HG03520 (cell line): ENCODE data around the gene GPRASP3.
"Not testable (repeated sequence)": the region's sequence is repeated elsewhere in the genome, so short reads cannot be mapped to it uniquely, and the experiment has no call there.

Source experiments
- ATAC-seq: cut with Tn5 transposase; IDR thresholded peaks from one replicate; pipeline ENCODE4 v1.9.1; 2021; ENCODE audit warnings: mild to moderate bottlenecking, moderate library complexity; ENCODE audit not compliant: unreplicated experiment

GPRASP3 gene, protein sequence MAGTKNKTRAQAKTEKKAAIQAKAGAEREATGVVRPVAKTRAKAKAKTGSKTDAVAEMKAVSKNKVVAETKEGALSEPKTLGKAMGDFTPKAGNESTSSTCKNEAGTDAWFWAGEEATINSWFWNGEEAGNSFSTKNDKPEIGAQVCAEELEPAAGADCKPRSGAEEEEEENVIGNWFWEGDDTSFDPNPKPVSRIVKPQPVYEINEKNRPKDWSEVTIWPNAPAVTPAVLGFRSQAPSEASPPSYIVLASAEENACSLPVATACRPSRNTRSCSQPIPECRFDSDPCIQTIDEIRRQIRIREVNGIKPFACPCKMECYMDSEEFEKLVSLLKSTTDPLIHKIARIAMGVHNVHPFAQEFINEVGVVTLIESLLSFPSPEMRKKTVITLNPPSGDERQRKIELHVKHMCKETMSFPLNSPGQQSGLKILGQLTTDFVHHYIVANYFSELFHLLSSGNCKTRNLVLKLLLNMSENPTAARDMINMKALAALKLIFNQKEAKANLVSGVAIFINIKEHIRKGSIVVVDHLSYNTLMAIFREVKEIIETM

DNA sequence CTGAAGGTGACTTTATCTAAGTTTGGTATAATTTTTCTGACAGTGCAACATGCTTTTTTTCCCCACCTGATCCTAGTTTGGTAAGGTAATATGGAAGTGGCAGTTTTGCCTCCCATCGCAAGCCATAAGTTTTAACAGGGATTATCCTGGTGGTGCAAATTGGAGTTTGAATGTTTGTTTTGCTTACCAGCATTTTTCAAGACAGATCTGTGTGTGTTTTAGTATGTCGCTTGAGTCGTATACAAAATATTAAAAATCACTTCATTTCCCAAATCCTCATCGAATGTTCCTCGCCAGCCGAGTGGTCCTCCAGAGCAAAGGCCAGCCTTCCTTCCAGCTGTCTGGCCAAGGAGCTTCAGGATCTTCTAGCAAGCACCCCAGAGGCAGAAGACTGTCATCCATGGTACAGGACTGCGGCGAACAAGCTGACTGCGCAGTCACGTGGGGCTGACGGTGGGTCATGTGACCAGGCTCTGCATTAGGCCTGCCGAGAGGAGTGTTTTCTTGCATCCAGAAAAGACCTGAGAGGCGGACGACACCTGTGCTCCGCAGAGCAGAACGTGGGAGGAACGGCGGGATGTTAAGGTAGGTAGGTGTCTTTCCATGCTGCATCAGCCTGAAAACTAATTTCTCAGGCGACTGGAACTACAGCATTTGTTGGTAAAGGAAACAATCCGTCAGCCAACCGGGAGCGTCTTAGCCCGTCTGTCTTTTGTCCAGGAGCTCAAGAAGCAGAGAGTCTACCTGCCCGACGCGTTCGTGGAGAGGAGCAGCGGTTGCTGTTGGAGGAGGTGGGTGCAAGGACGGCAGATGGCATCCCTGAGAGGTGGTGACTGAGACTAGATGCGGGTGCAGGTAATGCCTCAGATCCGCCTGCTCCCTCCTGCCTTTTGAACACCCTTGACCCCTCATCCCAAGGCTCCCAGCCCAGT is at the start of gene GPRASP3:
TSS of gene GPRASP3 (plus strand) at position 507 of the 932 bp plus-strand sequence. CDS start 28,253 bp downstream, outside the sequence.
- peak; percentile 98 for ATAC-seq

DNA sequence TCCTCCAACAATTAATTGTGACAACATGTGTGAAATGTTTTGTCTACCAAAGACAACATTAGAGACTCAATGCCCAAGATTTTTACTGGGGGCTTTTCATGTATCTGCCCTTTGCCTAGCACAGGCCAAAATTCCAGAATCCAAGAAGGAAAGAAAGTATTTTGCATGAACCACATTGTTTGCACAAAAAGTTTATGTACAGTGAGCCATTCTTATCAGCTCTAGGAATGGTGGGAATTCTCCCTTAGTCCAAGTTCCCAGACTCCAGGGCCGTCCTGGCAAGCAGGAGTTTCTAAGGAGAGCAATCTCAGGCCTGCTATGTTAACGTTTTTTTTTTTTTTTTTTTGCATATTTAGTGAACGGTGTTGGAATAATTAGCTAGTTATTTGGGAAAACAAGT is 47.7 kb upstream of the GPRASP3 start:
- no peak for ATAC-seq

DNA sequence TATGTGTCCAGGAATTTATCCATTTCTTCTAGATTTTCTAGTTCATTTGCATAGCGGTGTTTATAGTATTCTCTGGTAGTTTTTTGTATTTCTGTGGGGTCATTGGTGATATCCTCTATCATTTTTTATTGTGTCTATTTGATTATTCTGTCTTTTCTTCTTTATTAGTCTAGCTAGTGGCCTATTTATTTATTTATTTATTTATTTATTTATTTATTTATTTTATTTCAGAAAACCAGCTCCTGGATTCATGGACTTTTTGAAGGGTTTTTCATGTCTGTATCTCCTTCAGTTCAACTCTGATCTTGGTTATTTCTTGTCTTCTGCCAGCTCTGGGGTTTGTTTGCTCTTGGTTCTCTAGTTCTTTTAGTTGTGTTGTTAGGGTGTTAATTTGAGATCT is 43.1 kb upstream of the GPRASP3 start:
- not testable (repeated sequence) for ATAC-seq

DNA sequence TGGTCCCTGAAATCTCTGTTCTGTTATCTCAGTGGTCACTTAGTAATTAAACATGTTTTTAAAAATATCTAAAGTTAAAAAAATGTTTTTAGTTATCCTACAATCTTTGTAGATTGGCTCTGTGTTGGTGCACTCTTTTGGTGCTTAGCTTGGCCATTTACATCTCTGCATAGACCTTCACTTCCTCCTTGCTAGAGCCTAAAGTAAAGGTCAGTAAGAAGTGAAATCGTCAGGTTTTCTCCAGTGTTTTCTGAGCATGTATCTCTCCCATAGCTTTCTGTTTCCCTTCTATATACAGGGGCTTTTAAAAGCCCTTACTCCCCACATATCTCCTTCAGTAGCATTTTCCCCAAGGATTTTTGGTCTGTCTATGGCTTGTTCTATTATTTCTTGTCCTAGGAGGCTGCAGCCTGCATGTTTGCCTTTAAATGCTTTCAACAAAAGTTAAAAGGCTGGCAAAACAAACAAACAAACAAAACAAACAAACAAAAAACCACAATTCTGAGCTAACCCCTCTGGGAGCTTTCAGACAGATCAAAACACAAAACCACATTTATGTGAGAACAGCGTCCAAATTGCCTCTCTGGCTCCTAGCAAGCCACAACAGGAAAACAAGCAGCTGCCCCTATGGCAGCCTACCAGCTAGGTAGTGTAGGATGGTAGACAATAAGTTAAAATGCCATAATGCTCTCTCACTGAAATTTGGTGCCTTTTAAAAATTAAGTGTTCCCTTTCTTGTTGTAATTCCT is 35.6 kb upstream of the GPRASP3 start:
- no peak for ATAC-seq

DNA sequence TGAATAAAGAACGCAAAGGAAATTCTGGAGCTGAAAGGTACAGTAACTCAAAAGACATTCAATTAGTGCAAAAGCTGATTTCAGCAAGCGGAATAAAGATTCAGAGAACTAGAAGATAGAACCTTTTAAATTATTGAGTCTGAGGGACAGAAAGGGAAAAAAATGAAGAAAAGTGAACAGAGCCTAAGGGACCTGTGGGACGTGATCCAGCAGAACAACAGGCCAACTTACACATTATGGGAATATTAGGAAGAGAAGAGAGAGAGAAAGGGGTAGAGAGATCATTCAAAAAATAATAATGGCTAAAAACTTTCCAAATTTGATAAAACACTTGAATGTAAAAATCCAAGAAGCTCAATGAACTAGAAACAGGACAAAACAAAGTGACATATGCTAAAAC is 25.8 kb upstream of the GPRASP3 start:
- no peak for ATAC-seq

DNA sequence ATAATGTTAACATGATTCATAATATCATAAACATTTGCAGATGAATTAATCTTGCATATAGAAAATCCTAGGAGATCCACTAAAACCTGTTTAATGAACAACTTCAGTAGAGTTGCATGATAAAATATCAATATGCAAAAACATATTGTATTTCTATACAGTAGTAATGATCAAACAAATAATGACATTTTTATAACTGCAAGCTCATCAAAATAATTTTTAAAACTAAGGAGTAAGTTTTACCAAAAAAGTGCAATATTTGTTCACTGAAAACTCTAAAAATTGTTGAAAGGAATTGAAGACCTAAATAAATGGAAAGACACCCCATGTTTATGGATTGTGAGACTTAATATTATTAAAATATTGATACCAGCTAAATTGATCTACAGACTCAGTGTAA is 24.2 kb upstream of the GPRASP3 start:
- no peak for ATAC-seq

DNA sequence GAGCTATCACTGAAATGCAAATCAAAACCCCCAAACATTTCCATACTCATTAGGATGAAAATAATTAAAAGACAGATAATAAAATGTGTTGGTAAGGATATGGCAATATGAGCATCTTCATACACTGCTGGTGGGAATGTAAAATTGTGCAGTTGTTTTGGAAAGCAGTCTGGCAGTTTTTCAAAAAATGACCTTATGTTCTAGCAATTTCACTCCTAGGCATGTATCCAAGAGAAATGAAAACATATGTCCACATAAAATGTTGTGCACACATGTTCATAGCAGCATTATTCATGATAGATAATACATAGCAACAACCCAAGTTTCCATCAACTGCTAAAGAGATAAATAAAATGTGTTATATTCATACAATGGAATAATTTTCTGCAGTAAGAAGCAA is 23.0 kb upstream of the GPRASP3 start:
- ATAC-seq, result no peak

DNA sequence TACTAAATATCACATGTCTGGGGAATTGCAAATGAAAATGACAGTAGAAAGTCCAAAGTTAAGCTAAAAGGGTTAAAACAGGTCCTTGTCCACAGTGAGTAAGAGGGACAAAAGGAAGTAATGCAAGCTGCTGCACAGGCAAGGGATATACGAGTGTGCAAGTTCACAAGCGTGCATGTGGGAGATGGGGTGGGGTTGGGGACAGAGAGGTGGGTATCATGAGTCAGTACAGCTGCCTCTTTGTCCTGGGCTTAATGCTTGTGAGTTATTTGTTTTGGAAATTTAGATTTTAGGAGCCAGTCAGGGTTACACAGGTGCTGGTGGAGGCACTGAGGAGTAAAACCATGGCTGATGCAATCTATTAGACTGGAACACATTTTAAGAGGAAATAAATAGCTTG is 11.6 kb upstream of the GPRASP3 start:
- ATAC-seq, result no peak

DNA sequence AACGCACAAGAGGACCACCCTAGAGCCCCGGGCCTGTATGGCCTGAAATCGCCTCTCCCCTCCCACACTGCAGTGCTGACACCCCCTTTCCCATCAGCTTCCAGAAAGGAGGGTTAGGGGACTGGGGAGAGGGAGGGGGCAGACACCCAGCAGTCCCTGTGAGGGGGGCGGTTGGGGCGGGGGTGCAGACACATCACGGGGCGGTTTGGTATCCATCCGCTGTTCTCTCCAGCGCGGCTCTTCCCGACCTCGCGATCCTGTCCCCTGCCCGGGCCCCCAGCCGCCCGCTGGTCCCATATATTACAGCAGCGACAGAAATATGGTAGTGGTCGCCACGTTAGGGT is 8.7 kb upstream of the GPRASP3 start:
- no peak for ATAC-seq

DNA sequence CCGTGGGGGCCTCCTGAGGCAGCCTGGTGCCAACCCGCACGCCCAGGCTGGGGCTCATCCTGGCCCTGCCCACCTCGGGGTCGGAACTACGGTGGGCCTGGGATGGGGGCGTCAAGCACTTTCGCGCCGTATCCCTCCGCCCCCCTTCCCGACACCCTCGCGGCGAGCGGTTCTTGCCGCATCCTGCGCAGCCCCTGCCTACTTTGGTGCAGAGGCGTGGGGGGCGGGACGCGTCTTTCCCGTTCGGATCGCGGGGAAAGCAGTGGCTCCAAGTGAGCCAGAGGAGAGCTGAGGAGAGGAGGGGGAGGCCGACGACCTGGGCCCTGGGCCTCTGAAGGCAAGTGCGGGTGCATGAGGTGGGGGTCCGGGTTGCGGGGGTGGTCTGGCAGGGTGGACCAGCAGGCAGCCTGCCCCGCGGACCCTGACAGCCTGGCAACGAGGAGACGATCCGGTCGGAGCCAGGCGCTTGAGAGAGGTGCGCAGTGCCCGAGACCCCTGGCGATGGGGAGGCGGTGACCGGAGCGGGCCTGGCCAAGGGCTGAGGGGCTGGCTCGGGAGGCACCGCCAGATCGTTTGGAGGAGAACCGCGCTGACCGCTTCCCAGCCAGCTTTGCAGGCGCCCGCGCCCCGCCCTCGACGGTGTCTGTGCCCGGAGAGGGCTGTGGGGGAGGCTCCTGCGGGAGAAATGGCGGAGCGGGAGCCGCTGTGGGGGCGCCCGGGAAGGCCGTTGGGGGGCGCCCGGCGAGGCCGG is 8.2 kb upstream of the GPRASP3 start, which contains the start of gene GPRASP2:
TSS of gene GPRASP2 (plus strand) at position 233 of the 751 bp plus-strand sequence. CDS start 2,422 bp downstream, outside the sequence.
- ATAC-seq, result no peak

DNA sequence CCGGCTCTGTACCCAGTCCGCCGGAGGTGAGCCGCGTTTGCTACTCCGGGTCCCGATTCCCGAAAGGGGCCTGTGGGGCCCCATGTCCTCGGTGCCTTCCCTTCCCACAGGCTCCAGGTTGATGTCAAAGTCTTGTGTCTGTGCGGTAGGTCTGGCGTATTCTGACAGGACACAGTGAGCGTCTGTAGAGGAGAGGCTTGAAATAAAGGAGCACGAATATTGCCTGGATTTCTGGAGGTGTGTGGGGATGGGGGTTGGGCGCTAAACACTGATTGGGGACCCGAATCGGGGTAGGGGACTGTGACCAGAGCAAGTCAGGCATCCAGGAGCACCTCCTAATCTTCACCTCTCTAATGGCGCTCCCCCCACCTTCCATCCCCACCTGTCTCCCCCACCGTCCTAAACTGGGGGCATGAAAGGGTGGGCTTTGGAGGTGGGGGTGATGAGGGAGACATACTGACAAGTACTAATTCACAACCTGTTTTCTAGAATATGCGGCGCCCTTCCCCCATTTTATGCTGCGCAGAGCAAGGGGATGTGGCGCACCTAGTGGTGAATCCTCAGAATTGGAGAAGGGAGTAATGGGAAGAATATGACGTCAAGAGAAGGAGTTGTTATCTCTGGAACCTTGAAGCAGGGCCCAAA is 7.4 kb upstream of the GPRASP3 start:
- no peak for ATAC-seq

DNA sequence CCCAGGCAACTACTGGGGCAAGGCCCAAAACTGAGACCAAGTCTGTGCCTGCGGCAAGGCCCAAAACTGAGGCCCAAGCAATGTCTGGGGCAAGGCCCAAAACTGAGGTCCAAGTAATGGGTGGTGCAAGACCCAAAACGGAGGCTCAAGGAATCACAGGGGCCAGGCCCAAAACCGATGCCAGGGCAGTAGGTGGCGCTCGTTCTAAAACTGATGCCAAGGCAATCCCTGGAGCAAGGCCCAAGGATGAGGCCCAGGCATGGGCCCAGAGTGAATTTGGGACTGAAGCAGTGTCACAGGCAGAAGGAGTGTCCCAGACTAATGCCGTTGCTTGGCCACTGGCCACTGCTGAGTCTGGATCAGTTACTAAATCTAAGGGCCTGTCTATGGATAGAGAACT is 5.5 kb upstream of the GPRASP3 start:
- no peak for ATAC-seq

DNA sequence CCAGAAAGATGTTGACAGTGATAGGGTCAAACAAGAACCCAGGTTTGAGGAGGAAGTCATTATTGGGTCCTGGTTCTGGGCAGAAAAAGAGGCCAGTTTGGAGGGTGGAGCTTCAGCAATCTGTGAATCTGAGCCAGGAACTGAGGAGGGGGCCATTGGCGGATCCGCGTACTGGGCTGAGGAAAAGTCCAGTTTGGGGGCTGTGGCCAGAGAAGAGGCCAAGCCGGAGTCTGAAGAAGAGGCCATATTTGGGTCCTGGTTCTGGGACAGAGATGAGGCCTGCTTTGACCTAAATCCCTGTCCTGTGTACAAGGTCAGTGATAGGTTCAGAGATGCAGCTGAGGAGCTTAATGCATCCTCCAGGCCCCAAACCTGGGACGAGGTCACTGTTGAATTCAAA is 4.6 kb upstream of the GPRASP3 start:
- ATAC-seq, result no peak

DNA sequence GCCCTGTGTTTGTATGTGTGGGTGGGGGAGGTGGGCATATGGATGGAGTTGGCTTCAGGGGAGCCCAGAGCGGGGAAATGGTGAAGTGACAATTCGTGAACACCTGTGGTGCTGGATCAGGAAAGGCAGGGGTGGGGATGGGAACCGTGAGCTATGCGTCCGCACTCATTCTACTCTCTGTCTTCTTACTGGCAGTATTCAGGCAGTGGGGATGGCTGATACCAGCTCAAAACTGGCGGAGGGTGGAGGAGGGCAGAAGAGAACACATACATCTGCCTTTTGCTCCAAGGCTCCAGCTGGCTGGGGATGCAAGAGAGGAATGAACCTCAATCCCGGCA is 595 bp downstream of the GPRASP3 start:
- ATAC-seq, result not testable (repeated sequence)

DNA sequence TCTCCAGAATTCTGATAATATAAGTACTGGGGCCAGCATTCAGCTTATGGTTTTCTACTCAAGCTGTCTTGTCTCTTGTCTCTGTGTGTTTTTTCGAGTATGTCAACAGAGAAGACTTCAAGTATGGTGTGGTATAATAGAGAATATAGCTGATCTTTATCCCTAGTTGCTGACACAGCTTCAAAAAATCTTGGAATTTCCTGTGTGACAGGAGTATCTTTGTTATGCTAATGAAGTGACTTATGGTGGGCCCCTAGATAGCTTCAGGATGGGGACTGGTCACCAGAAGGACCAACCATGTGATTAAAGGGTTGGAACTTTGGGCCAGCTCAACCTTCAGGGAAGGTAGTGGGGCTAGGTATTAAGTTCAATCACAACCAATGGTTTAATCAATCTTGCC is 2.9 kb downstream of the GPRASP3 start:
- no peak for ATAC-seq

DNA sequence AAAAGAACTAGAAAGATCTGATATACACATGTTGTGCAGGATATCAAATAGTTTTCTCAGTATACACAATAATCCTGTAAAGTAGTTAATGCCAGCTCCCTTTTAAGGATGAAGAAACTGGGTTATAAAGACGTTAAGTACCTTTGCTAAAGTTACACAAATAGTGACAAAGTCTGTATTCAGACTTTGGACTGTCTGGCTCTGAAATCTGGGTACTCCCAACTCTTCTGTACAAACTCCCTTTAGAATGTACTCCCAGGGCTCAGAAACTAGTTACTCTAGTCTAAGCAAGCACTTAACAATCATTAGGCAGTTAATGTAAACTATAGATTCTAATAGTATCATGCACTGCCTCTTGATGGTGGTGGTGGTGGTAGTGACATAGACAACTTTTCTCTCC is 7.2 kb downstream of the GPRASP3 start:
- ATAC-seq, result no peak

DNA sequence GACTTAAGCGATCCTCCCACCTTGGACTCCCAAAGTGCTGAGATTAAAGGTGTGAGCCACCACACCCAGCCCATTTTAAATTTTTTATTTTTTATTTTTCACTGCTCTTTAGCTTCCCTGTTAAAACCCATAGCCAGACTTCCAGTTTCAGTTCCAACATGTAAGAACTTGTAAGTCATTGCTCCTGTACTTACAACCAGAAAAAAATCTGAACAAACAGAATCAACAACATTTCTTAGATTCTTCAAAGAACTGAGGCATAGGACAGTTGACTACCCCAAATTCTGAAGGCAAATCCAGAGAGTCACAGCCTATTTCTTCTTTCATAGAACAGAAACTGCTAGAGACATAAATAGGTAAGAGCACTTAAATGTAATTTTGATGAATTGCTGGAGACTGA is 8.1 kb downstream of the GPRASP3 start:
- no peak for ATAC-seq

DNA sequence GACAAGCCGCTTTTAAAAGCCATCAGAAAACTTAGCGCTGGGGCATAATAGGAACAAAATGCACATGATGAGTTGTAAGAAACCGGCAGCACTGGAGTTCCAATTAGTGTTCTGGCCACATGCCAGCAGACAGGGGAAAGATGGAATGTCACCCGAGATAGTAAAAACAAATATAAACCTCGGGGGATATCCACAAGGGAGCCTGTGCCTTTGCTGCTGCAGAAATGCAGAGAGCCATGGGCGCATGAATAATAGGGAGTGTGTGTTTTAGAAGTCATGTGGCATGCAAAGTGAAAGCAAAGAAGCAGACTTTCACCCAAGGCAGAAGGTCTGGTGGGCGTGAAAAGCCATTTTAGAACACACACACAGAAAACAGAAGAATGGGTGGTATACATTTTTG is 19.1 kb downstream of the GPRASP3 start:
- no peak for ATAC-seq

DNA sequence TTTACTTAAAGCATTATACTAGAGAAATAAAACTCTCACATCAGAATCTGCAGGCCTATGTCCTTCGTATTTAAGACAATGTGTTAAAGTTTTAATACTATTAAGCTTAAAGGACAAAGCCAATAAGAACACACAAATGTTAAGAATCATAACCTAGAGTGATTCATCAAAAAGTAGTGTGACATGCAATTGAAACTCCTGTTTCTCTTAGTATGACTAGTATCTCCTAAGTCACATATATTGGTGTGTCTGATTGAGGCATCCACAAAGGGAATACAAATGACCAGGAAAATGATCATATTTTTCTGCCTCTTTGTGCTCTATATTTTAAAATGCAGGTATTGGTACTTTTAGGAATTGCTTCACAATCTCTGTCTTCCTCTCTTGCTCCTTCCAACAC is 23.8 kb downstream of the GPRASP3 start:
- ATAC-seq, result no peak

DNA sequence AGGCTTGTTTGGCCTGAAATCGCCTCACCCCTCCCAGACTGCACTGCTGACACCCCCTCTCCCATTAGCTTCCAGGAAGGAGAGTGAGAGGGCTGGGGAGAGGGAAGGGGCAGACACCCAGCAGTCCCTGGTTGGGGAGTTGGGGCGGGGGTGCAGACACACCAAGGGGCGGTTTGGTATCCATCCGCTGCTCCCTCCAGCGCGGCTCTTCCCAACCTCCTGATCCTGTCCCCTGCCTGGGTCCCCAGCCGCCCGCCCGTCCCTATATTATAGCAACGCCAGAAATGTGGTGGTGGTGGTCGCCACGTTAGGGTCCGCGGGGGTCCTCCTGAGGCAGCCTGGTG is 24.9 kb downstream of the GPRASP3 start:
- ATAC-seq, result no peak
